HL-60 (cell line): ENCODE data around the gene GMDS.

Source experiments
- CTCF ChIP-seq: IDR thresholded peaks from one replicate; pipeline ENCODE4 v1.5.1; 2011; ENCODE audit warnings: low read length, control low read depth, inconsistent platforms; ENCODE audit not compliant: insufficient read depth
- REST ChIP-seq: IDR thresholded peaks from 2 replicates; pipeline ENCODE4 v1.6.1; 2012; ENCODE audit warnings: low read depth; ENCODE audit not compliant: insufficient replicate concordance
- SPI1 ChIP-seq: IDR thresholded peaks from 2 replicates; pipeline ENCODE4 v1.6.1; 2012; ENCODE audit warnings: low read depth, mild to moderate bottlenecking, borderline replicate concordance

- TF ChIP-seq CTCF (no peak), SPI1 (no peak), REST (no peak)
Observed at GRCh38 chr6:1580109-1580508, 665.3 kb downstream of the GMDS start.
